Ovary (tissue), 3 donors: ENCODE measurements around the gene OMG.

Source experiments
- CTCF ChIP-seq, 3 donors: fragments of 450-650 bp in 2 of 3; fragments of 200-600 bp in 1 of 3; IDR thresholded peaks; one replicate each; pipeline versions ENCODE4 v1.5.1 to v1.8.0; 2016 to 2022; ENCODE audit warnings: antibody characterized with exemption in 3 of 3, mild to moderate bottlenecking in 1 of 3
- EP300 ChIP-seq: sonication (generic); formaldehyde crosslinking; IDR thresholded peaks from one replicate; pipeline ENCODE4 v1.6.1; 2017; ENCODE audit warnings: antibody characterized with exemption
- POLR2A ChIP-seq: fragments of 450-650 bp; IDR thresholded peaks from one replicate; pipeline ENCODE4 v1.6.1; 2017; ENCODE audit warnings: antibody characterized with exemption, mild to moderate bottlenecking, moderate library complexity
- donor health status: DM: no; HTN: no; CAD: no.

GRCh38 chr17:31294820-31295488 is 2.1 kb downstream of the OMG start:
- no peak for TF ChIP-seq CTCF (IDR thresholded peaks at IDR 0.05)
- TF ChIP-seq EP300 = no peak
- no peak for TF ChIP-seq POLR2A
